Stimulated activated CD4-positive, alpha-beta T cell treated with anti-CD3 and anti-CD28 coated beads, Interleukin-1b, Interleukin-23, amount 100 ng/mL, for 1 hour (primary cell): ENCODE results near the gene SYTL2.
"Not testable (repeated sequence)": the region's sequence is repeated elsewhere in the genome, so short reads cannot be mapped to it uniquely, and the experiment has no call there.

ENCODE experiments used
- DNase-seq, 2 donors: peaks; one replicate each; pipeline ENCODE4 v3.0.0-alpha.2; 2020; ENCODE audit warnings: low read depth in 2 of 2

Gene SYTL2, protein sequence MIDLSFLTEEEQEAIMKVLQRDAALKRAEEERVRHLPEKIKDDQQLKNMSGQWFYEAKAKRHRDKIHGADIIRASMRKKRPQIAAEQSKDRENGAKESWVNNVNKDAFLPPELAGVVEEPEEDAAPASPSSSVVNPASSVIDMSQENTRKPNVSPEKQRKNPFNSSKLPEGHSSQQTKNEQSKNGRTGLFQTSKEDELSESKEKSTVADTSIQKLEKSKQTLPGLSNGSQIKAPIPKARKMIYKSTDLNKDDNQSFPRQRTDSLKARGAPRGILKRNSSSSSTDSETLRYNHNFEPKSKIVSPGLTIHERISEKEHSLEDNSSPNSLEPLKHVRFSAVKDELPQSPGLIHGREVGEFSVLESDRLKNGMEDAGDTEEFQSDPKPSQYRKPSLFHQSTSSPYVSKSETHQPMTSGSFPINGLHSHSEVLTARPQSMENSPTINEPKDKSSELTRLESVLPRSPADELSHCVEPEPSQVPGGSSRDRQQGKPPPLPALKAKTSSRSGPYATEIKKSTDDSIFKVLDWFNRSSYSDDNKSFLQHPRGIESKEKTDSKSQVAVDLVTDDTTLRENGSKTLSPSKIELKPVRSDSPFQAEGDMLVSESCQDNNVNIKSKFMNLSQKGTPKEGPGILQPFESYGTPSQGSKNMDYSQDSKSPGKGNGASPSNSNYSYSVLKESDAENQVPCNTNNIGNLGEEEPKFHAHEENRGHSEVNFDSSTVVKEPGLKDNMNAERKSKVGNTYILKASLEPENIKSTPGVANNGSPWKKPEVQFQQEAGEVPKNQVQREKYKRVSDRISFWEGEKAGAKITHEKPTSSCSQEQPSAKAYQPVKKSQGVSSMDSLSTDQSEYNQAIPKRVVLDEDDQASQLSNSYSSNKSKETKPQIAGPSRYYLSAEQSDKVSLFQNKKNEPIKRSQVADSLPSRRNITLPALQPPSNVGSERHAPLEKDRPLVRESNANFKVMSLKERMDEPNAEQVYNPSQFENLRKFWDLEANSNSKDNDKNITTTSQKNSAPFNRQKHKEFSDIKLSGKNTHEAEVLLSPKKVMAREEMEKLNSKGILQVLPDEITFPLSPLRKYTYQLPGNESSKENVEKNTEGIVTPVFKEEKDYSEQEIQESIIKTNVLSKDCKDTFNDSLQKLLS (N-terminal part only)

DNA sequence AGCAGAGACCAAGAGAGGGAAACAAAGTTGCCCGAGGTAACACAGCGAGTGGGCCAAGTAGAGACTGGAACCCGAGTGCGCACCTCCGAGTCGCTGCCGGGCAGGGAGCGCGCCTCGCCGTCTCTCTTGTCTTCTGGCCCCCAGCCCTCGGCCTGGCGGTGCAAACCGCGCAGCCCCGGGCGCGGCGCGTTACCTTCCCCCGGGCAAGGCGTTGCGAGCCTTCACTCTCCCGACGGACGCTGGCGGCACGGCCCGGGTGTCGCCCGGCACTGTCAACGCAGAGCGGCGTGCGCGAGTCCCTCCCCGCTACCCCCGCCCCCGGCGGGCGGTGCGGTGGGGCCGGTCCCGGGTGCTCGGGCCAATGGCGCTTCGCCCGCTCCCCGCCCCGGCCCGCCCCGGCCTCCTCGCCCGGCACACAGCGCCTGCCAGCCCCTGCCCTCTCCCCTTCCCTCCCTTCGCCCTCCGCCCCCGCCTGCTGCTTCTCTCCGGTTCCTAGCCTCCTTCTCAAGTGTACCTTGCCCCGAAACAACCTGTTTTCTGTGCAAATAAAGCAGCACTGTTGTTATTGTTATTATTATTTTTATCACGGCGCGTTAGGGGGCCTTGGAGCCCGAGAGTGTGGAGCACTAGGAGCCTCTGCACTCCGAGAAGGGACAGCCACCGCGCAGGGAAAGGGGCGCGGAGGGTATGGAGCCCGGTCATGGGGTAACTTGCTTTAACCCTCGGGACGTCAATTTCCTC is at the start of gene SYTL2:
SYTL2 (minus strand) TSS at position 271 of the 741 bp plus-strand sequence. CDS start 53,416 bp downstream, outside the sequence.
- peak; percentile 39 to 57 for DNase-seq

DNA sequence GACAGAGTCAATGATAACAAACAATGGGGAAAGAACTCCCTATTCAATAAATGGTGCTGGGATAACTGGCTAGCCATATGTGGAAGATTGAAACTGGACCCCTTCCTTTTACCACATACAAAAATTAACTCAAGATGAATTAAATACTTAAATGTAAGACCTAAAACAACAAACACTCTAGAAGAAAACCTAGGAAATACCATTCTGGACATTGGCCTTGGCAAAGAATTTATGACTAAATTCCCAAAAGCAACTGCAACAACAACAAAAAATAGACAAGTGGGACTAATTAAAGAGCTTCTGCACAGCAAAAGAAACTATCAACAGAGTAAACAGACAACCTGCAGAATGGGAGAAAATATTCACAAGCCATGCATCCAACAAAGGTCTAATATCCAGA is 48.6 kb upstream of the SYTL2 start:
- DNase-seq, result not testable (repeated sequence)

DNA sequence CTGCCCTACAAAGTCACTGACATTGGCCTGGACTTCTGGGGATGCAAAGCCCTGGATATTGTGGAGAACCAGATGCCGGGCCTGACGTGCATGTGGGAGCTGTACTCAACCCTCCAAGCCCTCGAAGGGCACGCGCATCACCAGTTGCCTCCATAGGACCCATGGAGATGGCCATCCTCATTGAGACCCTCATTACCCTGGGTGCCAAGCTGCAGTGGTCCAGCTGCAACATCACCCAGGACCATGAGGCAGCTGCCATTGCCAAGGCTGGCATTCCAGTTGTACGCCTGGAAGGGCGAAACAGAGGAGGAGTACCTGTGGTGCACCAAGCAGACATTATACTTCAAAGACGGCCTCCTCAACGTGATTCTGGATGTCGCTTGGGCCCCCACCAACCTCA is 46.2 kb upstream of the SYTL2 start:
- no peak for DNase-seq

DNA sequence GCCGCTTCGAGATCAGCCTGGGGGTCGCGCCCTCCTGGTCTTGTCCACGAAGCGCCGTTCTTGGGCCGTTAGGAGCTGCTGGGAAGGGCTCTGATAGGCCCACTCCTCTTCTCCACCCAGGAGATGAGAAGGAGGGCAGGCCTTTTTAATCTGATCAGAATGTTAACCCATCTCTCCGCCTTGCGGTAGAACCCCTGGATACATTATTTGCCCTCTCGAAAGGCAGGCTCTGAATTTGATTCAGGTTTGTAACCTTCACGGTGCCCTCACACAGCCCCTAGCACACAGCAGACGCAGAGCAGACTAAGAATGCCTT is 44.4 kb upstream of the SYTL2 start, which contains the start of gene CCDC83:
CCDC83 (plus strand) TSS at position 43 of the 316 bp plus-strand sequence. CDS start 9,741 bp downstream, outside the sequence.
- DNase-seq, result no peak

DNA sequence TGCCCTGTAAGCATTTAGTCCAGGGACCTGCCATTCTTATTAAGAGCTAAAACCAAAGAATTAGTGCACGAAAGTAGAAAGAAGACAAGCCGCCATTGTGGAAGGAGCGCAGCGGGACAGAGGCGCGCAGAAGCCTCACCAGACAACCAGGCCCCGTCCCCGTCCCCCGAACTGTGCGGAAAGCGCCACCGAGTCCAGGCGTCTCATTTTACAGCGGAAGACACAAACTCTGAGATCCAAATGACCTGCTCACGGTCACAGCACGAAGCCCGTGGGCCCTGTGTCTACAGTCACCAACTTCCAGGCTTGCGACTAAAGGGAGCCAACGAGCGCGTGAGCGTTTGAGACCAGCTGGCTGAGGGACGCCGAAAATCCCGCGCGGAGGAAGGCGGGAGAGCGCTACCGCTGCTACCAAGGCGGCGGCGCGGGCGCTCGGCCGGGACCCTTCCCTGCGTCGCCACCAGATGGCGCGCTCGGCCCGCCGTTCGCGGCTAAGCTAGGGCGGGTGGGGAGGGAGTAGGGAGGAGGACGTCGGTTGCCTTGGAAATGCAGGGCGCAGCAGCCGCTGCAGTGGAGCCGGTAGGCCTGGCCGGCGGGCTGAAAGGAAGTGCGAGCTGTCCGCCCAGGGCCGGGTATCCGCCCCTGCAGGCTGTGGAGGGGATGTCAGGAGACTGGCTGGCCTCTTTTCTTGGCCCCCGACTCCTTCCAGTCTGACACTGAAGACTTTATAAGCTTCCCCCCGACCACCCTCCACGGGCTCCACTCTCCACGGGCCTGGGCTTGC is 43.8 kb upstream of the SYTL2 start:
- peak; percentile 73 to 85 for DNase-seq

DNA sequence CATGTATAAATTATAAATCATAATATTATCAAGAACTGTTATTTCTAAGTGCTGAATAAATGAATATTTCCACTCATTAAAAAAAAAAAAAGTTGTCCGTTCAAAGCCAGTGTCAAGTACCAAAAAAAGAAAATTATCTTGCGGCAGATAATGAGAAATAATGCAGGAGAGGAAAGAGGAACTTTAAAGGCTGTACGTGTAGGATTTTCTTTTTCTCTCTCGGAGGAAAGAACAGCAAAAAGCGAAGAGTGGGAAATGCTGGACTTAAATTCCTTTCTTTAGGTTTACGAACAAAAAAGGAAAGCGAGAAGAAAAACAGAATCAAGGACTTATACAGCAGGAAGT is 43.2 kb upstream of the SYTL2 start:
- DNase-seq, result no peak

DNA sequence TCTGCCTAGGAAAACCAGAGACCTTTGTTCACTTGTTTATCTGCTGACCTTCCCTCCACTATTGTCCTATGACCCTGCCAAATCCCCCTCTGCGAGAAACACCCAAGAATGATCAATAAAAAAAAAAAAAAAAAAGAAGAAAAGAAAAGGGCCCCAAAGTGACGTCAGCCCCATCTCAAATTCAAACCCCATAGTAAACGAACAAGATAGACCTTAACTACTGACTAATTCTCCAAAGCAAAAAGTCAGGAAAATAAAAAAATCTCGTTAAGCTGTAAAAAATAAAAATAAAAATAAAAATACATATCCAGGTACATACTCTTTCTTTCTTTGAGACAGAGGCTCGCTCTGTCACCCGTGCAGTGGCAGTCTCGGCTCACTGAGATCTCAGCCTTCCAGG is 42.6 kb upstream of the SYTL2 start:
- not testable (repeated sequence) for DNase-seq

DNA sequence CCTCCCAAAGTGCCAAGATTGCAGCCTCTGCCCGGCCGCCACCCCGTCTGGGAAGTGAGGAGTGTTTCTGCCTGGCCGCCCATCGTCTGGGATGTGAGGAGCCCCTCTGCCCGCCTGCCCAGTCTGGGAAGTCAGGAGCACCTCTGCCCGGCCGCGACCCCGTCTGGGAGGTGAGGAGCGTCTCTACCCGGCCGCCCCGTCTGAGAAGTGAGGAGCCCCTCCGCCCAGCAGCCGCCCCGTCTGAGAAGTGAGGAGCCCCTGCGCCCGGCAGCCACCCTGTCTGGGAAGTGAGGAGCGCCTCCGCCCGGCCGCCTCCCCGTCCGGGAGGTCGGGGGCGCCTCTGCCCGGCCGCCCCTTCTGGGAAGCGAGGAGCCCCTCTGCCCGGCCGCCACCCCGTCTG is 41.8 kb upstream of the SYTL2 start:
- DNase-seq, result not testable (repeated sequence)

DNA sequence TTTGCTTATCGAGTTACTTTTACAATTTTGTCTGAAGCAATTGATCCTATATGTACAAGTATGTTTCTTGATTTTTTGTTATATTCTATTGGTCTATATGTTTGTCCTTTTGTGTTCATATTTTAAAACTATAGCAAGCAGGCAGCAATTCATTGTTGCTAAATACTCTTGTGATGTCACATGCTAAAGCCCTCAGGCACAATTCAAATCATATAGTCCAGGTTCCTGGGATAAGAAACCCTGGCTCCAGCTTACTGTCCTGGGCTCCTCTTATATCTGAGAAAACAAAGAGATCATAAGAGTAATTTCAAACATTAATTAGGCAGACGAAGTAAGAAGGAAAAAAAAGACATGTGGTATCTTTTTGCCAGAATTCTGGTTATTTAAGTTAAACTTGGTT is 37.6 kb upstream of the SYTL2 start:
- no peak for DNase-seq

DNA sequence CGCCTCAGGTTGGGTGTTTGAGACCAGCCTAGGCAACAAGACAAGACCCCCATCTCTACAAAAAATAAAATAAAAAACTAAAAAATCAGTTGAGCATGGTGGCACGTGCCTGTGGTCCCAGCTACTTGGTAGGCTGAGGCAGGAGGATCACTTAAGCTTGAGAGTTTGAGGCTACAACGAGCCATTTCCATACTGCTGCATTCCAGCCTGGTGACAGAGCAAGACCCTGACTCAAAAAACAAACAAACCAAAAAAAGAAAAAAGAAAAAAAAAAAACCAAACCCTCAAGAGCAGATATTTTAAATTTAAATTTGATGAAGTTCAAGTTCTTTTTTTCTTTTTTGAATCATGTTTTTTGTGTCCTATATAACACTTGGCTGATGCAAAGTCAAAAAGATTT is 37.1 kb upstream of the SYTL2 start:
- DNase-seq, result no peak

DNA sequence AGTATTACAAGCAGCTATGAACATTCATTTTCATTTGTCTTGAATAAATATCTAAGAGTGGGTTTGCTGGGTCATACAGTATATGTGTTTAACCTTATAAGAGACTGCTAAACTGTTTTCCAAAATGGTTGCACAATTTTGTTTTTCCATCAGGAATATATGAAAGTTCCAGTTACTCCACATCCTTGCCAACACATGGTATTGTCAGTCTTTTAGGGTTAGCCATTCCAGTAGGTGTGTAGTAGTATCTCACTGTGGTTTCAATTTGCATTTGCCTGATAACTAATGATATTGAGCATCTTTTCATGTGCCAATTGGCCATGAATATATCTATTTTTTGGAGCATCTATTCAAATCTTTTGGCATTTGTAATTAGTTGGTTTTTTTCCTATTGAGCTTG is 36.5 kb upstream of the SYTL2 start:
- no peak for DNase-seq

DNA sequence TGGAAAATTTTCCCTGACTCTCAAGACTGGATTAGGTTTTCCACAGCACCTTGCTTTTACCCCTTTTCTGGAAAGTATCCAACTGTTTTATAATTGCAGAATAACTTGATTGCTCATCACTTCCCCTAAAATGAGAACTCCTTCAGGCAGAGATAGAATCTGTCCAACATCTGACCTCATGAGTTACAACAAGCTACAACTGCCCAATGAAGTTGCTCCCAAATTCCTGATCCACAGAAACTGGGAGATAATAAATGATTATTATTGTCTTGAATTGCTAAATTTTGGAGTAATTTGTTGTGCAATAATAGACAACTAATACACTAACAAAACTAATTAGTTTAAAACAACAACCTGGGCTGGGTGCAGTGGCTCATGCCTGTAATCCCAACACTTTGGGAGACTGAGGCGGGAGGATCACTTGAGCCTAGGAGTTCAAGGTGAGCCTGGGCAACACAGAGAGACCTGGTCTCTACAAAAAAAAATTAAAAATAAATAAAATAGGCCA is 34.2 kb upstream of the SYTL2 start:
- no peak for DNase-seq

DNA sequence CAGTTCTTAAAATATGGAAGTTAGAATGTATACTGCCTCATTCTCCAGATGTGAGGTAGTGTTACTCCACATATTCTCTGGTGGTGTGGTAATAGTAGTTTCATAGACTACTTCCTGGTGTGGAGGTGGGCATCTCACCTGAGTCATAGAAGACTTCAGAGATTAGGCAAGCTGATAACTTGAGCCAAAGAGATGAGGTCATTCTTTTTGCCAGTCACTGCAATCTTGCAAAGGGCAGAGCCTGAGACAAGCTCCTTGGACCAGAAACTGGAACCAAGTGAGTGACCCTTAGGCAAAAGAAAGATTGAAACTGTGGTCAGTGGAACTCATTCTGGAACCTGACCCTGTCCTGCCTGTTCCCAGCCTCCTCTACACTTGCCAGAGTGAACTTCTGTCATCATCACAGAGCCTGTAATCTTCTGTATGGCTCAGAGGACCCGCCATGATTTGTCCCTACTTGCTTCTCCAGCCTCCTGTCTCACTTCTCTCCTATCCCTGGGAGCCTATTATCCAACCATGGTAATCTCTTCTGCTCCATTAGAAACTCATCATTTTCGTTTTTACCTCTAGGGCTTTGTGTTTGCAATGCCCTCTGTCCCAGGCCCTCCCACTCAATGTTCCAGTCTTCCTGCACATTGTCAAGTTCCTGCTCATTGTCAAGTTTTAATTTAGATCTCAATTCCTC is 33.6 kb upstream of the SYTL2 start:
- no peak for DNase-seq

DNA sequence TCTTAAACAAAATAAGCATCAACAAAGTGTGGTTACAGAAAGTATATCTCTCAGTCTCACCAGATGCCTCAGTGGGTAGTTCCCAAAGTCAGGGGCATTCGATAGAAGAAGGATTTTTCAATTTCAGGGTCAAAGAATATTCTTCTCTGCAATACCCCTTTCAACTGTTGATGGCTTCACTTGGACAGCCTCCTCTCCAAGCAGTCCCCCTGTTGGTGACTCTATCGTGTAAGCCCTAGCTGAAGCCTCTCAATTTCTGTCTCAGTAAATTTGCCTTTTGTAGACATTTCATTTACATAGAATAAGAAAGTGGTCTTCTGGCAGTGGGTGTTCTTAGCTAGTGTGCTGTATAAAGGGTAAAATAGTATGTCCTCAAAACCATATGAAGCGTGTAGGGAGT is 33.0 kb upstream of the SYTL2 start:
- DNase-seq, result no peak

DNA sequence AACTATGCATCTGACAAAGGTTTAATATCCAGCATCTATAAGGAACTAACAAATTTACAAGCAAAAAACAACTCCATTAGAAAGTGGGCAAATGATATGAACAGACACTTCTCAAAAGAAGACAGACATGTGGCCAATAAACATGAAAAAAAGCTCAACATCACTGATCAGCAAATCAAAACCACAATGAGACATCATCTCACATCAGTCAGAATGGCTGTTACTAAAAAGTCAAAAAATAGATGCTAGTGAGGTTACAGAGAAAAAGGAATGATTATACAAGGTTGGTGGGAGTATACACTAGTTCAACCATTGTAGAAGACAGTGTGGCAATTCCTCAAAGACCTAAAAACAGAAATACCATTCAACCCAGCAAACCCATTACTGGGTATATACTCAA is 30.0 kb upstream of the SYTL2 start:
- DNase-seq, result not testable (repeated sequence)

DNA sequence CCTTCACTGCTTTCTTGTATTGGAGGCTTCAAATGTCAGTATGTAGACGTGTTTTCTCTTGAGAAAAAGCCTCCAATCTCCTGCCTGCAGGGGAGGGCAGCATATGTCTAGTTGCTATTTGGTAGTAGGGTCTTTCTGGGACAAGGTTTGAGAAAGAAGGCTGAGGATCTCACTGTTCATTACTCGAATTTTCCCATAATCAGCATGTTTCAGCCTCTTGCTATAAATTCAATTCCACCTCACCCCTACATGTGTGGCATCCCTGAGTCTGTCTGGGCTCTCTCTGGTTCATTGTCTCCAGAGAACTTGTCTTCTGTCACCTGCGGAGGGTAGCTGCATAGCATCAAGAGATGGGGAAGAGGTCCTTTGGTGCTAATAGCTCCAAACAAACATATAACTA is 24.8 kb upstream of the SYTL2 start:
- no peak for DNase-seq

DNA sequence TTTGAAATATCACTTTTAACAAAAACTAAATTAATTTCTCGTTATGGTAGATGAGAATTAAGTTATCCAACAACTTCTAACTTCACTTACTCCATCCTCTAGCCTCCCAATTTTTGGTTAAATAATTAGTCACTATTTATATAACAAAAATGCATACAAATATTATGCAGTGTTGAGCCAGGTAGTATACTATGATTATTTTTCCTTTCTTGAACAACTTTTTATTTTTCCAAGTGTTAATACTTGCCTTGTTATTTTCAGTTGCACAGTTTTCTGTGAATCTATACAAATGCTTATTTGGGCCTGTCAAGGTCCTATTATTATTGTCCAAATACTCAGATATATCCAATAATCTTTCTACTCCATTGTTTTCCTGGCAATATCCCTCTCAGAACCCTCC is 24.3 kb upstream of the SYTL2 start:
- DNase-seq, result no peak

DNA sequence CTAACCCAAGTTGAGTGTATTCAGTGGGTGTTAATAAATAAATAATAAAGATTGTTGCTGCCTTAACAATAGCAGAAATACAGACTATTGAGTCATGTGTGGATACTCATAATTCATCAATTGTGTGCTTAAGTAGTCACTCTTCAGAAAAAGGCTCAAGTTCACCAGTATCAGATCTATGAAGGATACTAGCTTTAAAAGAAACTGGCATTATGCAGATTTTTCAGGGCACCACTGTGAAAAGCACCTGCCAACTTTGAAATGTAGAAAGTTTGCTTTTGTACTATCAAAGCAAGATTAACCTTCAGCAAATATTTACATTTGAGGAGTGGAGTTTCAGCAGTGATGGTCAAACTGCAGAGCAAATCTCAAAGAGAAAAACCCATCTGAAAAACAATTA is 20.1 kb upstream of the SYTL2 start:
- DNase-seq, result no peak

DNA sequence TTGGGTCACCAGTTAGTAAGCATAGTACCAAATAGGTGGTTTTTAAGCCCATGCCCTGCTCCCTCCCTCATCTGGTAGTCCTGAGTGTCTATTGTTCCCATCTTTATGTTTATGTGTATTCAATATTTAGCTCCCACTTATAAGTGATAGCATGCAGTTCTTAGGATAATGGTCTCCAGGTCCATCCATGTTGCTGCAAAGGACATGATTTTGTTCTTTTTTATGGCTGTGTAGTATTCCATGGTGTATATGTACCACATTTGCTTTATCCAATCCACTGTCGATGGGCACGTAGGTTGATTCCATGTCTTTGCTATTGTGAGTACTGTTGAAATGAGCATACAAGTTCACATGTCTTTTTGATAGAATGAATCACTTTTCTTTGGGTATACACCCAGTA is 18.2 kb upstream of the SYTL2 start:
- DNase-seq, result no peak

DNA sequence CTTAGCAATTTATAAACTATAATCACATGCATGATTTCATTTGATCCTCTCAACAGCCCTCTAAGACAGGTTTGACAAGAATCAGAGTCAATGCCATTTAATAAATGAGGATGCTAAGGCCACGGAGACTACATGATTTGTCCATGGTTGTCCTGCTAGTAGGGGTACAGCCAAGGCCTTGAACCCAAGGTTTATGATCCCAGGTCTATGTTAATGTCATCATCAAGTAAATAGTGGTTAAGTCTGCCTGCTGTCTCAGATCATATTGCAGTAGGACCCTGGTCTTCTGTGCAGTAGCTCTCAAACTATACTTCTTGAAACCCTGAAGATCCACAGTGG is 17.7 kb upstream of the SYTL2 start:
- DNase-seq, result no peak
